ENCODE measurements around the gene SIGLEC6. TPM values are rescaled to one million over a fixed set of nuclear protein-coding genes. Genes with fewer than 3 reads are reported as not detected.
A peak's percentile ranks its signal among the peaks of the same experiment; 100 is the strongest.

SIGLEC6 gene
- total RNA-seq, 1 experiment from 2014 or later: not detected

GRCh38 chr19:51547397-51548212, 16.1 kb upstream of the SIGLEC6 start:
- H3K27me3 ChIP-seq (ENCODE audit: insufficient read depth, low read length): peaks cover 56% of the 10 kb centered on the region
- ATAC-seq (no peak), DNase-seq (ENCODE audit: low read depth, low spot score) (no peak)
- H3K36me3 ChIP-seq (ENCODE audit: control insufficient read depth in 1 of 2, insufficient read depth in 2 of 2, low read length in 2 of 2): no peaks in the 10 kb centered on the region
- H3K9me2 ChIP-seq (ENCODE audit: insufficient read depth): no peaks in the 10 kb centered on the region
- no peak overlapping the region for H3K9ac ChIP-seq (ENCODE audit: low read length)
- intact Hi-C loops (cut with micrococcal nuclease): no loop called here
- H3K4me3 ChIP-seq (replicated peaks in 1 of 2; ENCODE audit: low read depth in 1 of 2, low read length in 2 of 2): no peak overlapping the region
- no peak for TF ChIP-seq EGR1 (IDR thresholded peaks at IDR 0.05; ENCODE audit: low read depth)
- H2AFZ ChIP-seq (ENCODE audit: low read depth, low read length, poor library complexity, severe bottlenecking): no peak overlapping the region
- H3K4me2 ChIP-seq (ENCODE audit: low read length): no peak overlapping the region
- CTCF ChIA-PET: no interaction called here
- no peaks in the 10 kb centered on the region for H3K79me2 ChIP-seq (ENCODE audit: insufficient read depth, low read length)
- no TSS peak for BruUV-seq (replicated peaks)
- H4K20me1 ChIP-seq (ENCODE audit: insufficient read depth): no peaks in the 10 kb centered on the region
- no peaks in the 10 kb centered on the region for H3K9me3 ChIP-seq (ENCODE audit: control insufficient read depth in 1 of 2, insufficient read depth in 1 of 2, low read depth in 1 of 2, low read length in 2 of 2)
- POLR2A ChIA-PET: interaction anchor here (0.6 kb wide), 1 partner anchor 813 kb away, joined by 4 read pairs; no protein-coding TSS in a partner anchor
- H3K27ac ChIP-seq (ENCODE audit: low read depth, low read length): no peak overlapping the region
- H3K4me1 ChIP-seq (ENCODE audit: control insufficient read depth in 1 of 2, insufficient read depth in 2 of 2, low read length in 2 of 2): no peaks in the 10 kb centered on the region
- RAD21 ChIA-PET (ENCODE audit: low non-redundant PET in 1 of 2, low total read pairs in 2 of 2, uncharacterized antibody in 2 of 2, unreplicated experiment in 2 of 2): no interaction called here

DNA sequence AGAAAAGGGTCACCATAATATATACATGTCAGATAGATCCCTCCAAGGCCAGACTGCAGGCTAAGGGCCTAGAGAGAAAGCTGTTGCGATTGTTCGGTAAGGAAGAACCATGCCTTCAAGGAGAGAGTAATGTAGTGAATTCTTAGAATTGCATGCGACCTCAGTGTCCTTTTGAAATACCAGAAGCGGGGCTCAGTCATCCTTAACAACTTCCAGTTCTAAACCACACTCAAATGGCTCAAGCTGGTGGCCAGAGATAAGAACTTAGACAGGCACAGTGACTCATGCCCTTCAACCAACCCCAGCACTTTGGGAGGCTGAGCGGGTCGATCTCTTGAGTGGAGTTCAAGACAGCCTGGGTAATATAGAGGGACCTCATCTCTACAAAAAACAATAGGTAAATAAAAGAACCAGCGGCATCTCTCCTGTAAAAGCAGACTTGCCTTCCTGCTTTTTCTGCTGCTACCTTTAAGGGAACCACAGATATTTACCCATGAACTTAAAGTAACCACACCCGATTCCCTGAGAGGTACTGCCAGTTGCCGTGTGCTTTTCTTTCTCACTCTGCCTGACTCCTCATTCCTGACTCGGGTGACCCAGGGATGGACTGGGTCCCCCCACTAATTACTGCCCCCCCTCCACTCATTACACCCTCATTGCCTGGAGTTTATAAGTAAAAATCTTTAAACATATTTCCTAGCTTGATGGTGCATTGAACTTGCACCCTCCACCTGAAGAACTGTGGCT, 15.4 kb upstream of the SIGLEC6 start:
- H3K9me2 ChIP-seq (ENCODE audit: insufficient read depth): no peaks in the 10 kb centered on the region
- no peak overlapping the region for H3K9ac ChIP-seq (ENCODE audit: low read length)
- H3K36me3 ChIP-seq (ENCODE audit: control insufficient read depth in 1 of 2, insufficient read depth in 2 of 2, low read length in 2 of 2): no peaks in the 10 kb centered on the region
- no peaks in the 10 kb centered on the region for H3K79me2 ChIP-seq (ENCODE audit: insufficient read depth, low read length)
- H3K27ac ChIP-seq (ENCODE audit: low read depth, low read length): no peak overlapping the region
- no peak overlapping the region for H3K4me3 ChIP-seq (replicated peaks in 1 of 2; ENCODE audit: low read depth in 1 of 2, low read length in 2 of 2)
- peaks cover 63% of the 10 kb centered on the region for H3K27me3 ChIP-seq (ENCODE audit: insufficient read depth, low read length)
- ChIA-PET CTCF (no interaction called here), POLR2A (interaction anchor here (0.6 kb wide), 1 partner anchor 812 kb away, joined by 4 read pairs; no protein-coding TSS in a partner anchor), RAD21 (ENCODE audit: low non-redundant PET in 1 of 2, low total read pairs in 2 of 2, uncharacterized antibody in 2 of 2, unreplicated experiment in 2 of 2) (no interaction called here)
- no peaks in the 10 kb centered on the region for H4K20me1 ChIP-seq (ENCODE audit: insufficient read depth)
- H3K4me2 ChIP-seq (ENCODE audit: low read length): no peak overlapping the region
- ATAC-seq: peak; percentile 61; the same call in 1 of the 2 replicates
- BruUV-seq (replicated peaks): no TSS peak
- no peak for DNase-seq (ENCODE audit: low read depth, low spot score)
- intact Hi-C loops (cut with micrococcal nuclease): no loop called here
- H3K4me1 ChIP-seq (ENCODE audit: control insufficient read depth in 1 of 2, insufficient read depth in 2 of 2, low read length in 2 of 2): no peaks in the 10 kb centered on the region
- H3K9me3 ChIP-seq (ENCODE audit: control insufficient read depth in 1 of 2, insufficient read depth in 1 of 2, low read depth in 1 of 2, low read length in 2 of 2): no peaks in the 10 kb centered on the region
- H2AFZ ChIP-seq (ENCODE audit: low read depth, low read length, poor library complexity, severe bottlenecking): no peak overlapping the region
- no peak for TF ChIP-seq POLR2A (IDR thresholded peaks at IDR 0.05; ENCODE audit: borderline replicate concordance, extremely low read depth, insufficient read depth, insufficient read length)
- TF ChIP-seq EZH2 (IDR thresholded peaks at IDR 0.05): no peak; the same call in 1 of the 2 replicates
- no peak for TF ChIP-seq FOSL1 (IDR thresholded peaks at IDR 0.05; ENCODE audit: low read depth)
- no peak for TF ChIP-seq ZFX (IDR thresholded peaks at IDR 0.05)
- no peak for TF ChIP-seq SIN3A (IDR thresholded peaks at IDR 0.05; ENCODE audit: low read depth)
- TF ChIP-seq, protein P1, sequence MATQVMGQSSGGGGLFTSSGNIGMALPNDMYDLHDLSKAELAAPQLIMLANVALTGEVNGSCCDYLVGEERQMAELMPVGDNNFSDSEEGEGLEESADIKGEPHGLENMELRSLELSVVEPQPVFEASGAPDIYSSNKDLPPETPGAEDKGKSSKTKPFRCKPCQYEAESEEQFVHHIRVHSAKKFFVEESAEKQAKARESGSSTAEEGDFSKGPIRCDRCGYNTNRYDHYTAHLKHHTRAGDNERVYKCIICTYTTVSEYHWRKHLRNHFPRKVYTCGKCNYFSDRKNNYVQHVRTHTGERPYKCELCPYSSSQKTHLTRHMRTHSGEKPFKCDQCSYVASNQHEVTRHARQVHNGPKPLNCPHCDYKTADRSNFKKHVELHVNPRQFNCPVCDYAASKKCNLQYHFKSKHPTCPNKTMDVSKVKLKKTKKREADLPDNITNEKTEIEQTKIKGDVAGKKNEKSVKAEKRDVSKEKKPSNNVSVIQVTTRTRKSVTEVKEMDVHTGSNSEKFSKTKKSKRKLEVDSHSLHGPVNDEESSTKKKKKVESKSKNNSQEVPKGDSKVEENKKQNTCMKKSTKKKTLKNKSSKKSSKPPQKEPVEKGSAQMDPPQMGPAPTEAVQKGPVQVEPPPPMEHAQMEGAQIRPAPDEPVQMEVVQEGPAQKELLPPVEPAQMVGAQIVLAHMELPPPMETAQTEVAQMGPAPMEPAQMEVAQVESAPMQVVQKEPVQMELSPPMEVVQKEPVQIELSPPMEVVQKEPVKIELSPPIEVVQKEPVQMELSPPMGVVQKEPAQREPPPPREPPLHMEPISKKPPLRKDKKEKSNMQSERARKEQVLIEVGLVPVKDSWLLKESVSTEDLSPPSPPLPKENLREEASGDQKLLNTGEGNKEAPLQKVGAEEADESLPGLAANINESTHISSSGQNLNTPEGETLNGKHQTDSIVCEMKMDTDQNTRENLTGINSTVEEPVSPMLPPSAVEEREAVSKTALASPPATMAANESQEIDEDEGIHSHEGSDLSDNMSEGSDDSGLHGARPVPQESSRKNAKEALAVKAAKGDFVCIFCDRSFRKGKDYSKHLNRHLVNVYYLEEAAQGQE (IDR thresholded peaks at IDR 0.05; ENCODE audit: low read depth): no peak
- TF ChIP-seq CEBPB (IDR thresholded peaks at IDR 0.05; ENCODE audit: low read depth): no peak
- no peak for TF ChIP-seq ELF1 (IDR thresholded peaks at IDR 0.05; ENCODE audit: borderline replicate concordance, low read depth)
- TF ChIP-seq EZH2phosphoT487 (IDR thresholded peaks at IDR 0.05; ENCODE audit: borderline replicate concordance): no peak
- no peak for TF ChIP-seq ZNF274 (IDR thresholded peaks at IDR 0.05; ENCODE audit: low read depth, low read length)
- TF ChIP-seq YY1 (IDR thresholded peaks at IDR 0.05; ENCODE audit: extremely low read depth, insufficient replicate concordance, low read depth, low read length): no peak
- no peak for TF ChIP-seq CBX3 (IDR thresholded peaks at IDR 0.05; ENCODE audit: low read depth)
- TF ChIP-seq MAX (IDR thresholded peaks at IDR 0.05): no peak

All from HCT116 (cell line).